H1 (cell line): ENCODE measurements around the gene SPSB3. TPM values are rescaled to one million over a fixed set of nuclear protein-coding genes. Genes with fewer than 3 reads are reported as not detected.

Experiments used
- CTBP2 ChIP-seq: IDR thresholded peaks from 2 replicates; pipeline ENCODE4 v1.7.0; 2011; ENCODE audit warnings: borderline replicate concordance, mild to moderate bottlenecking, moderate library complexity, mixed read lengths, low read length; ENCODE audit not compliant: insufficient read depth, insufficient read length
- HDAC2 ChIP-seq, 2 experiments: fragments of 300-600 bp in 1 of 2; sonication (generic) in 1 of 2; IDR thresholded peaks; 2 replicates each; pipeline ENCODE4 v1.6.1; 2011 to 2012; ENCODE audit warnings: low read depth in 2 of 2, low read length in 2 of 2, mild to moderate bottlenecking in 2 of 2, moderate library complexity in 2 of 2, borderline replicate concordance in 1 of 2, inconsistent platforms in 1 of 2
- HDAC6 ChIP-seq: IDR thresholded peaks from one replicate; pipeline ENCODE4 v1.7.1; 2012; ENCODE audit warnings: low read depth, mild to moderate bottlenecking, inconsistent platforms, low read length, moderate library complexity
- JUN ChIP-seq: IDR thresholded peaks from 2 replicates; pipeline ENCODE4 v1.6.1; 2011; ENCODE audit warnings: low read depth, mild to moderate bottlenecking, improper control_type of control experiment, low read length
- NRF1 ChIP-seq: IDR thresholded peaks from 2 replicates; pipeline ENCODE4 v1.6.1; 2011; ENCODE audit warnings: mild to moderate bottlenecking, low read depth, low read length, improper control_type of control experiment
- RBBP5 ChIP-seq: IDR thresholded peaks from 2 replicates; pipeline ENCODE4 v1.7.1; 2012; ENCODE audit warnings: low read depth, mild to moderate bottlenecking, inconsistent platforms, low read length, moderate library complexity, borderline replicate concordance
- ZNF274 ChIP-seq: IDR thresholded peaks from 2 replicates; pipeline ENCODE4 v1.7.0; 2012; ENCODE audit warnings: low read length, borderline replicate concordance; ENCODE audit errors: extremely low read depth
- polyA plus RNA-seq, 7 experiments: library from polyadenylated mRNA; depleted of rRNA in 3 of 7; stranded (reverse) in 5 of 7; unstranded in 2 of 7; fragments of >200 nt in 5 of 7; fragments of 200-250 nt in 2 of 7; gene quantifications; 1 replicate in 5 of 7; 2 replicates in 1 of 7; 4 replicates in 1 of 7; pipeline versions ENCODE4 v1.2.1 to v1.2.3, GENCODE V29; 2011 to 2013; ENCODE audit warnings: missing spikeins in 2 of 7, mixed read lengths in 2 of 7
- total RNA-seq: library from RNA; stranded (reverse); fragmentation: NEBNext Ultra II Directional; extraction: Animal tissue kit (Norgen Biotek cat#: 25700); gene quantifications from 2 replicates; pipeline ENCODE4 v1.2.1, GENCODE V29; 2021
- TF ChIP-seq, protein P1 (sequence below): fragments of 300-600 bp; sonication (generic); IDR thresholded peaks from 2 replicates; pipeline ENCODE4 v1.7.1; 2012; ENCODE audit warnings: low read length, moderate library complexity, mild to moderate bottlenecking, inconsistent platforms; ENCODE audit not compliant: insufficient replicate concordance
- TF ChIP-seq, protein P2 (sequence below): IDR thresholded peaks from 2 replicates; pipeline ENCODE4 v1.6.1; 2011; ENCODE audit warnings: low read depth, mild to moderate bottlenecking, low read length; ENCODE audit not compliant: insufficient read depth
- TF ChIP-seq, protein P3 (sequence below): IDR thresholded peaks from 2 replicates; pipeline ENCODE4 v1.6.1; 2012; ENCODE audit warnings: inconsistent platforms

SPSB3 gene
- total and polyA plus RNA-seq, 2 of the 8 experiments (the other 6 are each of a cell fraction or from before 2014, with no cell fraction given), result 22.5 to 37.8 TPM

DNA sequence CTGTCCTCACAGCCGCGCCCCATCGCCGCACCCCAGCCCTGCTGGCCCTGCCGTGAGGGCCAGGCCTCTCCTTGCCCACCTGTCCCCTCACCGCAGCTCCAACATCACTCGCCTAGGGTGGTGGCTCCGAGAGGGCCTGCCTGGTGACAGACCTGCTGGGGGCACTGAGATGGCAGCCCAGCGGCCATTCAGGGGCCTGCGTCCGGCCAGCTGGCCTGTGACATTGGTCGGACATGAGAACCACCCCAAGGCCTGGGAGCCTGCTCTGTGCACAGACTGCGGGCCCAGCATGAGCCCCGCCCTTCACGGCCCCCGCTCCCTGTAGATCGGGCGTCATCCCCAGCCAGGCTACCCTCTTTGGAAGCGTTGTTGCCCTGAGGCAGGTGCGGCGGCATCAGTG, 22.9 kb downstream of the SPSB3 start (continued):
- TF ChIP-seq, protein P1, sequence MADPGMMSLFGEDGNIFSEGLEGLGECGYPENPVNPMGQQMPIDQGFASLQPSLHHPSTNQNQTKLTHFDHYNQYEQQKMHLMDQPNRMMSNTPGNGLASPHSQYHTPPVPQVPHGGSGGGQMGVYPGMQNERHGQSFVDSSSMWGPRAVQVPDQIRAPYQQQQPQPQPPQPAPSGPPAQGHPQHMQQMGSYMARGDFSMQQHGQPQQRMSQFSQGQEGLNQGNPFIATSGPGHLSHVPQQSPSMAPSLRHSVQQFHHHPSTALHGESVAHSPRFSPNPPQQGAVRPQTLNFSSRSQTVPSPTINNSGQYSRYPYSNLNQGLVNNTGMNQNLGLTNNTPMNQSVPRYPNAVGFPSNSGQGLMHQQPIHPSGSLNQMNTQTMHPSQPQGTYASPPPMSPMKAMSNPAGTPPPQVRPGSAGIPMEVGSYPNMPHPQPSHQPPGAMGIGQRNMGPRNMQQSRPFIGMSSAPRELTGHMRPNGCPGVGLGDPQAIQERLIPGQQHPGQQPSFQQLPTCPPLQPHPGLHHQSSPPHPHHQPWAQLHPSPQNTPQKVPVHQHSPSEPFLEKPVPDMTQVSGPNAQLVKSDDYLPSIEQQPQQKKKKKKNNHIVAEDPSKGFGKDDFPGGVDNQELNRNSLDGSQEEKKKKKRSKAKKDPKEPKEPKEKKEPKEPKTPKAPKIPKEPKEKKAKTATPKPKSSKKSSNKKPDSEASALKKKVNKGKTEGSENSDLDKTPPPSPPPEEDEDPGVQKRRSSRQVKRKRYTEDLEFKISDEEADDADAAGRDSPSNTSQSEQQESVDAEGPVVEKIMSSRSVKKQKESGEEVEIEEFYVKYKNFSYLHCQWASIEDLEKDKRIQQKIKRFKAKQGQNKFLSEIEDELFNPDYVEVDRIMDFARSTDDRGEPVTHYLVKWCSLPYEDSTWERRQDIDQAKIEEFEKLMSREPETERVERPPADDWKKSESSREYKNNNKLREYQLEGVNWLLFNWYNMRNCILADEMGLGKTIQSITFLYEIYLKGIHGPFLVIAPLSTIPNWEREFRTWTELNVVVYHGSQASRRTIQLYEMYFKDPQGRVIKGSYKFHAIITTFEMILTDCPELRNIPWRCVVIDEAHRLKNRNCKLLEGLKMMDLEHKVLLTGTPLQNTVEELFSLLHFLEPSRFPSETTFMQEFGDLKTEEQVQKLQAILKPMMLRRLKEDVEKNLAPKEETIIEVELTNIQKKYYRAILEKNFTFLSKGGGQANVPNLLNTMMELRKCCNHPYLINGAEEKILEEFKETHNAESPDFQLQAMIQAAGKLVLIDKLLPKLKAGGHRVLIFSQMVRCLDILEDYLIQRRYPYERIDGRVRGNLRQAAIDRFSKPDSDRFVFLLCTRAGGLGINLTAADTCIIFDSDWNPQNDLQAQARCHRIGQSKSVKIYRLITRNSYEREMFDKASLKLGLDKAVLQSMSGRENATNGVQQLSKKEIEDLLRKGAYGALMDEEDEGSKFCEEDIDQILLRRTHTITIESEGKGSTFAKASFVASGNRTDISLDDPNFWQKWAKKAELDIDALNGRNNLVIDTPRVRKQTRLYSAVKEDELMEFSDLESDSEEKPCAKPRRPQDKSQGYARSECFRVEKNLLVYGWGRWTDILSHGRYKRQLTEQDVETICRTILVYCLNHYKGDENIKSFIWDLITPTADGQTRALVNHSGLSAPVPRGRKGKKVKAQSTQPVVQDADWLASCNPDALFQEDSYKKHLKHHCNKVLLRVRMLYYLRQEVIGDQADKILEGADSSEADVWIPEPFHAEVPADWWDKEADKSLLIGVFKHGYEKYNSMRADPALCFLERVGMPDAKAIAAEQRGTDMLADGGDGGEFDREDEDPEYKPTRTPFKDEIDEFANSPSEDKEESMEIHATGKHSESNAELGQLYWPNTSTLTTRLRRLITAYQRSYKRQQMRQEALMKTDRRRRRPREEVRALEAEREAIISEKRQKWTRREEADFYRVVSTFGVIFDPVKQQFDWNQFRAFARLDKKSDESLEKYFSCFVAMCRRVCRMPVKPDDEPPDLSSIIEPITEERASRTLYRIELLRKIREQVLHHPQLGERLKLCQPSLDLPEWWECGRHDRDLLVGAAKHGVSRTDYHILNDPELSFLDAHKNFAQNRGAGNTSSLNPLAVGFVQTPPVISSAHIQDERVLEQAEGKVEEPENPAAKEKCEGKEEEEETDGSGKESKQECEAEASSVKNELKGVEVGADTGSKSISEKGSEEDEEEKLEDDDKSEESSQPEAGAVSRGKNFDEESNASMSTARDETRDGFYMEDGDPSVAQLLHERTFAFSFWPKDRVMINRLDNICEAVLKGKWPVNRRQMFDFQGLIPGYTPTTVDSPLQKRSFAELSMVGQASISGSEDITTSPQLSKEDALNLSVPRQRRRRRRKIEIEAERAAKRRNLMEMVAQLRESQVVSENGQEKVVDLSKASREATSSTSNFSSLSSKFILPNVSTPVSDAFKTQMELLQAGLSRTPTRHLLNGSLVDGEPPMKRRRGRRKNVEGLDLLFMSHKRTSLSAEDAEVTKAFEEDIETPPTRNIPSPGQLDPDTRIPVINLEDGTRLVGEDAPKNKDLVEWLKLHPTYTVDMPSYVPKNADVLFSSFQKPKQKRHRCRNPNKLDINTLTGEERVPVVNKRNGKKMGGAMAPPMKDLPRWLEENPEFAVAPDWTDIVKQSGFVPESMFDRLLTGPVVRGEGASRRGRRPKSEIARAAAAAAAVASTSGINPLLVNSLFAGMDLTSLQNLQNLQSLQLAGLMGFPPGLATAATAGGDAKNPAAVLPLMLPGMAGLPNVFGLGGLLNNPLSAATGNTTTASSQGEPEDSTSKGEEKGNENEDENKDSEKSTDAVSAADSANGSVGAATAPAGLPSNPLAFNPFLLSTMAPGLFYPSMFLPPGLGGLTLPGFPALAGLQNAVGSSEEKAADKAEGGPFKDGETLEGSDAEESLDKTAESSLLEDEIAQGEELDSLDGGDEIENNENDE, result no peak
- no peak for TF ChIP-seq JUN
- no peak for TF ChIP-seq RBBP5
- TF ChIP-seq HDAC2 (IDR thresholded peaks at IDR 0.05; ENCODE audit: borderline replicate concordance in 1 of 2, low read depth in 2 of 2, low read length in 2 of 2), result no peak
- TF ChIP-seq CTBP2, result no peak
- no peak for TF ChIP-seq ZNF274
- no peak for TF ChIP-seq HDAC6
- TF ChIP-seq, protein P2, sequence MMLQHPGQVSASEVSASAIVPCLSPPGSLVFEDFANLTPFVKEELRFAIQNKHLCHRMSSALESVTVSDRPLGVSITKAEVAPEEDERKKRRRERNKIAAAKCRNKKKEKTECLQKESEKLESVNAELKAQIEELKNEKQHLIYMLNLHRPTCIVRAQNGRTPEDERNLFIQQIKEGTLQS, result no peak
- no peak for TF ChIP-seq NRF1
- TF ChIP-seq, protein P3, sequence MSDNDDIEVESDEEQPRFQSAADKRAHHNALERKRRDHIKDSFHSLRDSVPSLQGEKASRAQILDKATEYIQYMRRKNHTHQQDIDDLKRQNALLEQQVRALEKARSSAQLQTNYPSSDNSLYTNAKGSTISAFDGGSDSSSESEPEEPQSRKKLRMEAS, result no peak
